HepG2 (cell line): ENCODE measurements around the gene MCRIP2. TPM values are rescaled to one million over a fixed set of nuclear protein-coding genes. Genes with fewer than 3 reads are reported as not detected.

Experiments
- AKAP8 ChIP-seq: sonication (generic); formaldehyde crosslinking; IDR thresholded peaks from 2 replicates; pipeline ENCODE4 v1.5.1; 2020; ENCODE audit warnings: mild to moderate bottlenecking, missing genetic modification reagents
- BCL3 ChIP-seq: sonication (generic); formaldehyde crosslinking; IDR thresholded peaks from 2 replicates; pipeline ENCODE4 v1.5.1; 2020; ENCODE audit warnings: mild to moderate bottlenecking, missing genetic modification reagents, moderate library complexity
- CEBPB ChIP-seq: IDR thresholded peaks from 2 replicates; pipeline ENCODE4 v1.6.1; 2011; ENCODE audit warnings: low read depth, low read length, improper control_type of control experiment, borderline replicate concordance
- DZIP1 ChIP-seq: sonication (generic); formaldehyde crosslinking; IDR thresholded peaks from 2 replicates; pipeline ENCODE4 v1.5.0; 2020; ENCODE audit warnings: mild to moderate bottlenecking, missing genetic modification reagents
- FOXC1 ChIP-seq: sonication (generic); formaldehyde crosslinking; IDR thresholded peaks from 2 replicates; pipeline ENCODE4 v1.8.0; 2022; ENCODE audit warnings: mild to moderate bottlenecking, missing genetic modification reagents, borderline replicate concordance
- HHEX ChIP-seq: IDR thresholded peaks from 2 replicates; pipeline ENCODE4 v1.6.1; 2016; ENCODE audit warnings: control low read depth
- KDM4B ChIP-seq: sonication (generic); formaldehyde crosslinking; IDR thresholded peaks from 2 replicates; pipeline ENCODE4 v1.4.0; 2020; ENCODE audit warnings: missing genetic modification reagents
- PCBP2 ChIP-seq: fragments of 200-400 bp; formaldehyde crosslinking; optimal IDR thresholded peaks from 2 replicates; pipeline ENCODE3; 2018; ENCODE audit warnings: low read length, low read depth; ENCODE audit not compliant: poor library complexity, severe bottlenecking
- RFXAP ChIP-seq: sonication (generic); formaldehyde crosslinking; IDR thresholded peaks from 2 replicates; pipeline ENCODE4 v1.4.0; 2020; ENCODE audit warnings: missing genetic modification reagents, borderline replicate concordance
- SP4 ChIP-seq: sonication (generic); formaldehyde crosslinking; IDR thresholded peaks from 2 replicates; pipeline ENCODE4 v1.8.1; 2023; ENCODE audit warnings: mild to moderate bottlenecking, missing genetic modification reagents
- ZNF44 ChIP-seq: sonication (generic); formaldehyde crosslinking; IDR thresholded peaks from 2 replicates; pipeline ENCODE4 v1.5.1; 2020; ENCODE audit warnings: mild to moderate bottlenecking, missing genetic modification reagents
- ZNF556 ChIP-seq: sonication (generic); formaldehyde crosslinking; IDR thresholded peaks from 2 replicates; pipeline ENCODE4 v1.4.0; 2020; ENCODE audit warnings: mild to moderate bottlenecking, missing genetic modification reagents, borderline replicate concordance
- ZNF570 ChIP-seq: sonication (generic); formaldehyde crosslinking; IDR thresholded peaks from 2 replicates; pipeline ENCODE4 v1.4.0; 2020; ENCODE audit warnings: mild to moderate bottlenecking, missing genetic modification reagents, borderline replicate concordance
- ZNF687 ChIP-seq: sonication (generic); formaldehyde crosslinking; IDR thresholded peaks from 2 replicates; pipeline ENCODE4 v1.5.1; 2020; ENCODE audit warnings: mild to moderate bottlenecking, missing genetic modification reagents, moderate library complexity
- polyA plus RNA-seq, 8 experiments: library from polyadenylated mRNA; depleted of rRNA in 3 of 8; stranded (reverse) in 7 of 8; unstranded in 1 of 8; fragments of >200 nt; fragmentation: Illumina TruSeq in 4 of 8; extraction: Trizol in 4 of 8; gene quantifications; 2 replicates each; pipeline versions ENCODE4 v1.2.1 to v1.2.3, GENCODE V29; 2011 to 2016; ENCODE audit warnings: low read depth in 4 of 8, missing spikeins in 1 of 8, mixed read lengths in 1 of 8; ENCODE audit not compliant: insufficient read depth in 1 of 8
- total RNA-seq, 5 experiments: library from RNA; depleted of rRNA; stranded (reverse); fragments of >200 nt; fragmentation: Illumina TruSeq; extraction: Trizol; gene quantifications; 2 replicates each; pipeline ENCODE4 v1.2.3, GENCODE V29; 2016; ENCODE audit warnings: low read depth in 1 of 5

The MCRIP2 gene
- total and polyA plus RNA-seq, 2 of the 13 experiments (the other 11 are each of a cell fraction or from before 2014, with no cell fraction given): 39.6 to 76.7 TPM

GRCh38 chr16:637081-638018 lies 4.3 kb upstream of the MCRIP2 start (continued):
- peak; percentile 57 for TF ChIP-seq ZNF687 (CRISPR knock-in tag)
- no peak for TF ChIP-seq ZNF44 (CRISPR knock-in tag)
- no peak for TF ChIP-seq ZNF556
- no peak for TF ChIP-seq ZNF570
- TF ChIP-seq PCBP2: no peak
- TF ChIP-seq CEBPB: no peak
- no peak for TF ChIP-seq RFXAP (CRISPR knock-in tag)
- no peak for TF ChIP-seq KDM4B (CRISPR knock-in tag)
- peak; percentile 49; the same call in 1 of the 2 replicates for TF ChIP-seq FOXC1 (CRISPR knock-in tag)
- peak; percentile 74; the same call in 1 of the 2 replicates for TF ChIP-seq BCL3 (CRISPR knock-in tag)
- peak; percentile 77; the same call in 1 of the 2 replicates for TF ChIP-seq AKAP8 (CRISPR knock-in tag)
- 0 out of 2 replicates have a peak, but pooled peaks have one; percentile 49 for TF ChIP-seq DZIP1
- no peak for TF ChIP-seq HHEX (CRISPR knock-in tag)
- peak; percentile 27; the same call in 1 of the 2 replicates for TF ChIP-seq SP4 (CRISPR knock-in tag)
